Measurements from ENCODE around the gene TBX6. TPM values are rescaled to one million over a fixed set of nuclear protein-coding genes. Genes with fewer than 3 reads are reported as not detected.

The TBX6 gene
- total RNA-seq, 4 donors from 2014 or later, result 0.29 to 0.92 (median 0.67) TPM

- H3K27me3 ChIP-seq, result no peaks in the 10 kb centered on the region
- in situ Hi-C loops (cut with MboI; ENCODE audit: low sequenced_read_pairs in 4 of 4), result loop anchor here in 2 of 4 donors (25.0 kb wide), 2 partner anchors 301 to 351 kb away; partner anchors contain the start of genes CD2BP2 (in 1 of the 2), MYL11 (in 1 of the 2), TBC1D10B (in 1 of the 2) and ZNF771 (in 1 of the 2)
- no peaks in the 10 kb centered on the region for H3K9me3 ChIP-seq
- H3K27ac ChIP-seq, result peak overlapping the region; percentile 97 to 100 (median 100)
- no peak for TF ChIP-seq CTCF (IDR thresholded peaks at IDR 0.05 in 4 of 5, conservative IDR thresholded peaks at IDR 0.05 in 1 of 5)
- no peak for TF ChIP-seq POLR2A (IDR thresholded peaks at IDR 0.05)
- no peaks in the 10 kb centered on the region for H3K36me3 ChIP-seq
- peak; percentile 24 to 32 for ATAC-seq
- no peak overlapping the region for H3K4me3 ChIP-seq
- intact Hi-C loops (cut with DNase I; ENCODE audit: low total_unique reads), result loop anchor here (1.0 to 10.0 kb wide), 3 partner anchors 64 to 354 kb away; partner anchors contain the start of genes HIRIP3 and INO80E
- peak; percentile 67 to 85 for DNase-seq
- peaks cover 40 to 41% of the 10 kb centered on the region in 2 donors for H3K4me1 ChIP-seq
Observed at GRCh38 chr16:30060836-30061554, 30.7 kb downstream of the TBX6 start.

- intact Hi-C loops (cut with DNase I; ENCODE audit: low total_unique reads) (loop anchor here (5.0 to 10.0 kb wide), 2 partner anchors 63 to 354 kb away; partner anchors contain the start of genes HIRIP3 and INO80E), in situ Hi-C loops (cut with MboI; ENCODE audit: low sequenced_read_pairs in 4 of 4) (loop anchor here in 2 of 4 donors (25.0 kb wide), 2 partner anchors 302 to 352 kb away; partner anchors contain the start of genes CD2BP2 (in 1 of the 2), MYL11 (in 1 of the 2), TBC1D10B (in 1 of the 2) and ZNF771 (in 1 of the 2))
- Histone ChIP-seq H3K27me3 (no peaks in the 10 kb centered on the region), H3K4me1 (peaks cover 40 to 41% of the 10 kb centered on the region in 2 donors), H3K4me3 (no peak overlapping the region), H3K36me3 (no peaks in the 10 kb centered on the region), H3K27ac (peak overlapping the region; percentile 97 to 100 (median 100)), H3K9me3 (no peaks in the 10 kb centered on the region)
- DNase-seq, result no peak
- ATAC-seq, result no peak
- TF ChIP-seq POLR2A (IDR thresholded peaks at IDR 0.05) (no peak), CTCF (IDR thresholded peaks at IDR 0.05 in 4 of 5, conservative IDR thresholded peaks at IDR 0.05 in 1 of 5) (no peak)
Observed at GRCh38 chr16:30060346-30060745, 31.4 kb downstream of the TBX6 start.

GRCh38 chr16:30054959-30055553, 36.7 kb downstream of the TBX6 start:
- peak in 2 of 5 experiments; percentile 8 to 24 for TF ChIP-seq CTCF (IDR thresholded peaks at IDR 0.05 in 4 of 5, conservative IDR thresholded peaks at IDR 0.05 in 1 of 5)
- TF ChIP-seq POLR2A (IDR thresholded peaks at IDR 0.05), result no peak
- no peak for ATAC-seq
- in situ Hi-C loops (cut with MboI; ENCODE audit: low sequenced_read_pairs in 4 of 4), result loop anchor here in 2 of 4 donors (5.0 to 25.0 kb wide), 3 partner anchors 62 to 357 kb away; partner anchors contain the start of genes CD2BP2 (in 1 of the 2), MYL11 (in 1 of the 2), TBC1D10B (in 1 of the 2) and ZNF771 (in 1 of the 2)

GRCh38 chr16:30054451-30054850, 37.3 kb downstream of the TBX6 start:
- Histone ChIP-seq H3K36me3 (no peaks in the 10 kb centered on the region), H3K4me3 (no peak overlapping the region), H3K27ac (no peak overlapping the region), H3K9me3 (no peaks in the 10 kb centered on the region), H3K27me3 (no peaks in the 10 kb centered on the region), H3K4me1 (peaks cover 7% of the 10 kb centered on the region in 2 donors)
- DNase-seq (no peak), ATAC-seq (no peak)
- intact Hi-C loops (cut with DNase I; ENCODE audit: low total_unique reads) (no loop called here), in situ Hi-C loops (cut with MboI; ENCODE audit: low sequenced_read_pairs in 4 of 4) (loop anchor here in 2 of 4 donors (5.0 to 25.0 kb wide), 3 partner anchors 63 to 358 kb away; partner anchors contain the start of genes CD2BP2 (in 1 of the 2), MYL11 (in 1 of the 2), TBC1D10B (in 1 of the 2) and ZNF771 (in 1 of the 2))
- no peak for TF ChIP-seq POLR2A (IDR thresholded peaks at IDR 0.05)
- no peak for TF ChIP-seq CTCF (IDR thresholded peaks at IDR 0.05 in 4 of 5, conservative IDR thresholded peaks at IDR 0.05 in 1 of 5)

More at GRCh38 chr16:30054959-30055553, 36.7 kb downstream of the TBX6 start:
- no peak overlapping the region for H3K4me3 ChIP-seq
- H3K27me3 ChIP-seq, result no peaks in the 10 kb centered on the region
- peaks cover 9% of the 10 kb centered on the region in 2 donors for H3K4me1 ChIP-seq
- H3K27ac ChIP-seq, result no peak overlapping the region
- no peaks in the 10 kb centered on the region for H3K9me3 ChIP-seq
- DNase-seq, result no peak
- H3K36me3 ChIP-seq, result no peaks in the 10 kb centered on the region
- intact Hi-C loops (cut with DNase I; ENCODE audit: low total_unique reads), result no loop called here
